Measurements from ENCODE around the gene DENND6A. TPM values are rescaled to one million over a fixed set of nuclear protein-coding genes. Genes with fewer than 3 reads are reported as not detected.

The DENND6A gene
- 21.5 and 25.7 TPM in 2 replicates for total RNA-seq

- peak within 1 kb of the TSS; percentile 89 for H3K4me3 Mint-ChIP-seq
- ATAC-seq (ENCODE audit: low read depth): peak; percentile 86
These were observed at the start of gene DENND6A for GRCh38 chr3:57692396-57693147. Gene DENND6A (minus strand): TSS chr3:57693077. CDS start chr3:57693018, 59 bp downstream.

GRCh38 chr3:57740027-57740426, 47.1 kb upstream of the DENND6A start:
- Mint-ChIP-seq H3K27ac (no peak overlapping the region), H3K36me3 (ENCODE audit: low read depth) (no peaks in the 10 kb centered on the region), H3K4me1 (no peaks in the 10 kb centered on the region), H3K27me3 (no peaks in the 10 kb centered on the region), H3K4me3 (no peak overlapping the region), H3K9me3 (no peaks in the 10 kb centered on the region)
- no peak for ATAC-seq (ENCODE audit: low read depth)
- no peak for TF ChIP-seq CTCF (IDR thresholded peaks at IDR 0.05)
- ChIA-PET POLR2A (no interaction called here), CTCF (no interaction called here)
- intact Hi-C loops (cut with micrococcal nuclease): no loop called here
- DNase-seq: no peak

More at GRCh38 chr3:57692396-57693147, at the start of gene DENND6A:
- Mint-ChIP-seq H3K27me3 (no peaks in the 10 kb centered on the region), H3K36me3 (ENCODE audit: low read depth) (peaks cover 5% of the 10 kb centered on the region), H3K4me1 (peaks cover 35% of the 10 kb centered on the region), H3K27ac (peak within 1 kb of the TSS; percentile 85), H3K9me3 (no peaks in the 10 kb centered on the region)
- no peak for TF ChIP-seq CTCF (IDR thresholded peaks at IDR 0.05)
- CTCF ChIA-PET: no interaction called here
- peak; percentile 95 for DNase-seq
- POLR2A ChIA-PET: interaction anchor here (0.9 to 2.1 kb wide), 8 partner anchors 19 to 137 kb away, joined by 3 to 24 read pairs (median 6); partner anchors contain the start of genes ARF4, PDE12 and SLMAP
- intact Hi-C loops (cut with micrococcal nuclease): loop anchor here (1.0 kb wide), 4 partner anchors 21 to 136 kb away; partner anchors contain the start of genes ARF4, PDE12 and SLMAP

- no peak for TF ChIP-seq CTCF (IDR thresholded peaks at IDR 0.05)
- no peak overlapping the region for H3K27ac Mint-ChIP-seq
- no peaks in the 10 kb centered on the region for H3K27me3 Mint-ChIP-seq
- intact Hi-C loops (cut with micrococcal nuclease): no loop called here
- H3K36me3 Mint-ChIP-seq (ENCODE audit: low read depth): no peaks in the 10 kb centered on the region
- no peak for ATAC-seq (ENCODE audit: low read depth)
- H3K9me3 Mint-ChIP-seq: no peaks in the 10 kb centered on the region
- no peaks in the 10 kb centered on the region for H3K4me1 Mint-ChIP-seq
- POLR2A ChIA-PET: no interaction called here
- DNase-seq: no peak
- CTCF ChIA-PET: no interaction called here
- no peak overlapping the region for H3K4me3 Mint-ChIP-seq
These were observed 45.5 kb upstream of the DENND6A start for GRCh38 chr3:57738391-57738790.

GRCh38 chr3:57737840-57738239, 45.0 kb upstream of the DENND6A start:
- CTCF ChIA-PET: no interaction called here
- intact Hi-C loops (cut with micrococcal nuclease): no loop called here
- H3K4me3 Mint-ChIP-seq: no peak overlapping the region
- ATAC-seq (ENCODE audit: low read depth) (no peak), DNase-seq (no peak)
- no peak overlapping the region for H3K27ac Mint-ChIP-seq
- TF ChIP-seq CTCF (IDR thresholded peaks at IDR 0.05): no peak
- H3K27me3 Mint-ChIP-seq: no peaks in the 10 kb centered on the region
- H3K9me3 Mint-ChIP-seq: no peaks in the 10 kb centered on the region
- no peaks in the 10 kb centered on the region for H3K4me1 Mint-ChIP-seq
- H3K36me3 Mint-ChIP-seq (ENCODE audit: low read depth): no peaks in the 10 kb centered on the region
- POLR2A ChIA-PET: no interaction called here

- POLR2A ChIA-PET: no interaction called here
- ATAC-seq (ENCODE audit: low read depth) (no peak), DNase-seq (no peak)
- no peaks in the 10 kb centered on the region for H3K36me3 Mint-ChIP-seq (ENCODE audit: low read depth)
- CTCF ChIA-PET: no interaction called here
- no peaks in the 10 kb centered on the region for H3K4me1 Mint-ChIP-seq
- intact Hi-C loops (cut with micrococcal nuclease): no loop called here
- H3K9me3 Mint-ChIP-seq: no peaks in the 10 kb centered on the region
- H3K4me3 Mint-ChIP-seq: no peak overlapping the region
- TF ChIP-seq CTCF (IDR thresholded peaks at IDR 0.05): no peak
- H3K27me3 Mint-ChIP-seq: no peaks in the 10 kb centered on the region
- H3K27ac Mint-ChIP-seq: no peak overlapping the region
These were observed 42.5 kb upstream of the DENND6A start for GRCh38 chr3:57735405-57735804.
